Renal cortex interstitium (tissue), 11 donors: Measurements from ENCODE around the gene PCED1B. TPM values are rescaled to one million over a fixed set of nuclear protein-coding genes. Genes with fewer than 3 reads are reported as not detected.
"Not testable (repeated sequence)": the region's sequence is repeated elsewhere in the genome, so short reads cannot be mapped to it uniquely, and the experiment has no call there.

ENCODE experiments used
- DNase-seq, 11 donors: peaks; one replicate each; pipeline ENCODE4 v3.0.0-alpha.2; 2013; ENCODE audit warnings: low read depth in 9 of 11, low spot score in 4 of 11; ENCODE audit errors: extremely low read depth in 1 of 11
- polyA plus RNA-seq, 3 donors: library from polyadenylated mRNA; unstranded; fragments of 120-200 nt; gene quantifications; one replicate each; pipeline ENCODE4 v1.2.1, GENCODE V29; 2013; ENCODE audit not compliant: insufficient read length in 3 of 3

Gene PCED1B
- polyA plus RNA-seq, 3 donors = 3.3 to 5.8 (median 4.1) TPM

- no peak for DNase-seq
Observed at GRCh38 chr12:47277972-47278448, 198.6 kb downstream of the PCED1B start.

DNA sequence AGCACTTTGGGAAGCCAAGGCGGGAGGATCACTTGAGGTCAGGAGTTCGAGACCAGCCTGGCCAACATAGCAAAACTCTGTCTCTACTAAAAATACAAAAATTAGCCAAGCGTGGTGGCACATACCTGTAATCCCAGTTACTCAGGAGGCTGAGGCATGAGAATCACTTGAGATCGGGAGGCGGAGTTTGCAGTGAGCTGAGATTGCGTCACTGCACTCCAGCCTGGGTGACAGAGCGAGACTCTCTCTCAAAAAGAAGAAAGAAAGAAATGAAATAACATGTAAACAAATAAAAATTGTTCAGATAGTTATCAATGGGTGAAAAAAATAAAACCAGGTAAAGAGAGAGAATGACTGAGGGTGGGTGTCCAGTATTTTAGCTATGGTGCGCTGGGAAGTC is 200.3 kb downstream of the PCED1B start:
- not testable (repeated sequence) for DNase-seq

DNA sequence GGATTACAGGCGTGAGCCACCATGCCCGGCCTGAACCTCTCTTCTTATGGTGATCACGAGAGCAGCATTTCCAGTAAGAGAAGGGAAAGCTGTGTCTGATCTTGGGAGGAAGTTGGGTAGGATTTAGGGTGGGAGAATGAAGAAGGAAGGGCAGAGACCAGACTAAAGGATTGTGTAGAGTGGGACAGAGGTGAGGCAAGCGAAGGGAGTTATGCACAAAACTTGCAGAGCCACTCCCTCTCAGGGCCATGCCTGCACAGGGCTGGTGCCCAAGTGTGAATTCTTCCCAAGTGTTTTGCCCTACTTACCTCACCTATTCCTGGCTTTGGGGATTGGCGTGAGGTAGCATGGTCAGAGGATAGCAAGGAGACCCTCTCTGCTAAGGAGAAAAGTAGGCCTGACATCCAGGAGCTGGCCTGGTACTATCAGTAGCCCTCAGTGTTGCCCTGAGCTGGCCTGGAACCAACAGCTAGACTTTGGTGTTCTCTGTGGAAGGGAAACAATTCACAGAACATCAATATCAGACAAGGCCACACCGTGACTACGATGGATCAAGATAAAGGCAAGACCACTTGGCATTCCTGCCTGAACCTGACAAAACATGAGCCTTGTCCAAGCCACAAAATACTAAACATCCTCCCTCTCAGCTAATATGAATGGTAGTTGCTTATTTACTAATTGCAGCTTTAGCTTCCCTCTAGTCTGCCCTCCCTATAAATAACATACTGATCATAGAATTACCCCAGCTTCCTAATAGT is 201.3 kb downstream of the PCED1B start:
- DNase-seq = no peak

GRCh38 chr12:47281667-47282171 is 202.3 kb downstream of the PCED1B start:
- DNase-seq = no peak

- no peak for DNase-seq
Observed at GRCh38 chr12:47282206-47282605, 202.8 kb downstream of the PCED1B start.

Other genes with a start within 250 kb of the PCED1B start
- gene AMIGO2, start 338 bp downstream of the PCED1B start, polyA plus RNA-seq = 10 to 100 TPM; 36.4 to 53.5 (median 40.5) TPM